ENCODE measurements around the gene SMYD3.
"Not testable (repeated sequence)": the region's sequence is repeated elsewhere in the genome, so short reads cannot be mapped to it uniquely, and the experiment has no call there.

The SMYD3 gene

DNA sequence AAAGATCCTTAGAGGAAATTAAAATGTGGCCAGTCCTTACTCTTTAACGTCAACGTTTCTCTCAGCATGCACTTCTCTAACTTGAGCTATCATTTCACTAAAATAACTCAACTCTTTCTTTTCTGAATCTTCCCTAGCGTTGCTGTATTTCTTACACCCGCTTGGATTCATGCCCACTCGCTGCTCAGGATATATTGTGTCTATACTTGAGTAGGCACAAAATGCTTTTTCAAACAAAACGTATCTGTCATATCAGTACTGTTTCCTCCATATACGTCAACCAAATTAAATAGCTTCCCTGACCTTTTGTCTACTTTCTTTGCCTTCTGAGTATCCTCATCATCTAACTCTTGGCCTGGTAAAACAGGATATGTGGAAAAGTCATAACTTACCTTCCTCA lies 549.7 kb downstream of the SMYD3 start:
- DNase-seq (ENCODE audit: low read depth in 2 of 2), result no peak

DNA sequence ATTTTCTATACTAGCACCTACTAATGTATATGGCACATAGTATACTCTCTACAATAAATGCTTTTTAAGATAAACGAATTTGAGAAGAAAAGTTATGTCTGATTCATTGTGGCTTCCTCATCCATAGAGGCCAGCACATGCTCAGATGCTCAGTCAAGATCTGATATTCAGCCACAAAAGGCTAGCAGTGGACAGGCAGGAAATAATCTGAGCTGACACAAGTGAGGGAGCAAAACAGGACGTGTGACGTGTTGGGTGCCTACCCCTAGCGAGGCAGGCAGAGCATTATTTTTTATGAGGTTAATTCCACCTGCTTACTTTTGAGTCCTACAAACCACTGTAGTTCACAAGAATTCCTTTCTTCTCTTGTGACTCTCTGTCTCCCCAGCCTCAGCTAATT lies 550.9 kb downstream of the SMYD3 start:
- no peak for DNase-seq (ENCODE audit: low read depth in 2 of 2)

DNA sequence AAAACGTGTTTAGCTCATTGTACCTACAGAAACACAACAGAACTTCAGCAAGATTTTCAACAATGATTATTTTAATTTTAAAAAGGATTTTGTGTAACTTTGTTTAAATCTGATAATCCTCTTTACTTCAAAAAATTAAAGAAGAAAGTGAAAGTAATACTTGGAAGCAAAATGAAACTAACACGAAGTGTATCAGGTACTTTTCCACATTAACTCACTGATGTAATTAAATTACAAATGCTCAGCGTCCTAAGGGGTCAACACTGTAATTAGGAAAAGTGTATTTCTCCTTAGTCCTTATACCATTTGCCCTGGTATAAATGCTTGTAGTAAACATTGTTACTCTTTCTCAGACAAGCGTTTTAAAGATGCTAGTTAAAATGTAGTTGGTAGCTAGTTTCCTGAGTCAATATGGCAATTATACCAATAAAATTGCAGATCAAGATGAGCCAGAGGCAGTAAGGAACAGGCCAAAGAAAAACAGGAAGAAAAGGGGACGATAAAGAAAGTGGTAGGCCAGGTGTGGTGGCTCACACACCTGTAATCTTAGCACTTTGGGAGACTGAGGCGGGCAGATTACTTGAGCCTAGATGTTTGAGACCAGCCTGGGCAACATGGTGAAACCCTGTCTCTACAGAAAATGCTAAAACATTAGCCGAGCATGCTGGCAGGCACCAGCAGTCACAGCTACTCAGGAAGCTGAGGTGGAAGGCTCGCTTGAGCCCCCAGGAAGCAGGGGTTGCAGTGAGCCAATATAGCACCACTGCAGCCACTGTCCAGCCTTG lies 553.0 kb downstream of the SMYD3 start:
- DNase-seq (ENCODE audit: low read depth in 2 of 2), result no peak

DNA sequence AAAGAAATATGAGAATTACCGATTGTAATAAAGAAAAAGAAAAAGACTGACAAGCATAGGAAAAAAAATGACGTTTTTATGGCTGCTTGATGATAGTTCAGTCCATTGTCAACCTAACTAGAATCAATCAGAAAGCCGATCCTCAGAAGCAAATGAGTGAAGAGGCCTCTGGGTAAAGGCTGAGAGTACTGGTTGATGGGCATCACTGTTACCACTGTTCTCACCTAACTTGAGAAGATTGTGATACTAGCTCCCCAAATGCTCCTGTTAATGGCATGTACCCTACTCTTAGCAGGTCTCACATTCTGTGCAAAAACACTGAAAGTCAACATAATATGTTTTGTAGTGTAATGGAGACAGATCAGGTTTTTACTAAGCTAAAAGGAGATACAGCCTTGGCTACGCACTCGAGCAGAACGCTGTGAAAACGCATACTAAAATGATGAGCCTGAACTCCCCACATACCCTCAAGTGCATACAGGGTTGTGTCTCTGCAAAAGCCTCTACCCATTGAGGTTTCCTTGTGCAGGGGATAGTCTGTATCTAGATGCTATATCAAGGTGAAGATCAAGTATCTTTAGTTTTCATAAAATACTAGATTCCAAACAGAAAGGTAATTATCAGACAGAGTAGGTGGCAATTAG lies 554.6 kb downstream of the SMYD3 start:
- DNase-seq (ENCODE audit: low read depth in 2 of 2), result no peak

DNA sequence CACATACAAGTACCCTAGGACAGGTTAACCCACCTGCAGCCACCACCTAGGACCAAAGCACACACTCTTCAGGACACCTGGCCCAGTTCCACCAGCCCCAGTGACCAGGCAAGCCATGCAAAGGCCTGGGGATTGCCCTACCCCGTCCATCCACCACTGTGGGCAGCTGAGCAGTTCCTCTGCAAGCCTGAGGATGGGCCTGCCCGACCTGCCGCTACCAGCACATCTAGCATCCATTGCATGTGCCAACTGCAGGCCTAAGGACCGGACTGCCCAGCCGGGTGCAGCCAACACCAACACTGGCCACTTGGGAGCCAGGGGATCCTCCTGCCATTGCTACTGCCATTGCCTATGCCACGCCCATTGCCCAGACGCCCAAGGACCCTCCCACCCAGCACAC lies 558.3 kb downstream of the SMYD3 start:
- no peak for DNase-seq (ENCODE audit: low read depth in 2 of 2)

DNA sequence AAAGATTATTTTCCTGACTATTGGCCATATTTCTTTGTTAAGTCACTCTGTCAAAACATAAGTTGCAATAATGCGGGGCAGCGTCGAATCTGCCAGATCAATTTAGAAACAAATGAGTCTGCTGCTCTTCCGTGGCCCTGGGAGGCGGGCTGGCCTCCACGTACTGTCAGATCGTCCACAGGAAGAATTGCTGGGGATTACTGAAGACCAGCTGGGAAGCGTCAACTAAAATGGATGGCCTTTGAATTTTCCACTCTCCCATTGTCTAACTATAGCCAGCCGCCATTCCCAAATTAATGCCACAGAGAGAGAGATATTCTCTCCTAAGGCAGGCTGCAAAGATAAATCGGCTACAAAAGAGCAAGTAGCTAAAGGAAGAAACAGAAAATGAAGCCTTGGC lies 560.2 kb downstream of the SMYD3 start:
- DNase-seq (ENCODE audit: low read depth in 2 of 2), result no peak

DNA sequence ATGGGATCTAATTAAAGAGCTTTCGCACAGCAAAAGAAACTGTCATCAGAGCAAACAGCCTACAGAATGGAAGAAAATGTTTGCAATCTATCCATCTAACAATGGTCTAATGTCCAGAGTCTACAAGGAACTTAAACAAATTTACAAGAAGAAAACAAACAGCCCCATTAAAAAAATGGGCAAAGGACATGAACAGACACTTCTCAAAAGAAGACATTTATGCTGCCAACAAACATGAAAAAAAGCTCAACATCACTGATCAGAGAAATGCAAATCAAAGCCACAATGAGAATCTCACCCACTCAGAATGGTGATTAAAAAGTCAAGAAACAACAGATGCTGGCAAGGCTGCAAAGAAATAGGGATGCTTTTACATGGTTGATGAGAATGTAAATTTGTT lies 561.9 kb downstream of the SMYD3 start:
- not testable (repeated sequence) for DNase-seq (ENCODE audit: low read depth in 2 of 2)

DNA sequence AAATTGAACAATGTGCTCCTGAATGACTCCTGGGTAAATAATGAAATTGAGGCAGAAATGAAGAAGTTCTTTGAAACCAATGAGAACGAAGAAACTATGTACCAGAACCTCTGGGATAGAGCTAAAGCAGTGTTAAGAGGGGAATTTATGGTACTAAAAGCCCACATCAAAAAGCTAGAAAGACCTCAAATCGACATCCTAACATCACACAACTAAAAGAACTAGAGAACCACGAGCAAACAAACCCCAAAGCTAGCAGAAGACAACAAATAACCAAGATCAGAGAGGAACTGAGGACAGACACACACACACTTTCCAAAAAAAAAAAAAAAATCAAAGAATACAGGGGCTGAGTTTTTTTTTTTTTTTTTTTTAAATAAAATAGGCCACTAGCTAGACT lies 564.2 kb downstream of the SMYD3 start:
- no peak for DNase-seq (ENCODE audit: low read depth in 2 of 2)

DNA sequence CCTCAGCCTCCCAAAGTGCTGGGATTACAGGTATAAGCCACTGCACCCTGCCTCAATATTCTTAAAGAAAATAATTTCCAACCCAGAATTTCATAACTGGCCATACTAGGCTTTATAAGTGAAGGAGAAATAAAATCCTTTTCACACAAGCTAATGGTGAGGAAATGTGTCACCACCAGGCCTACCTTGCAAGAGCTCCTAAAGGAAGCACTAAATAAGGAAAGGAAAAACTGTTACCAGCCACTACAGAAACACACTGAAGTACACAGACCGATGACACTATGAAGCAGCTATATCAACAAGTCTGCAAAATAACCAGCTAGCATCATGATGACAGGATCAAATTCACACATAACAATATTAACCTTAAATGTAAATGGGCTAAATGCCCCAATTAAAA lies 565.3 kb downstream of the SMYD3 start:
- DNase-seq (ENCODE audit: low read depth in 2 of 2), result not testable (repeated sequence)

DNA sequence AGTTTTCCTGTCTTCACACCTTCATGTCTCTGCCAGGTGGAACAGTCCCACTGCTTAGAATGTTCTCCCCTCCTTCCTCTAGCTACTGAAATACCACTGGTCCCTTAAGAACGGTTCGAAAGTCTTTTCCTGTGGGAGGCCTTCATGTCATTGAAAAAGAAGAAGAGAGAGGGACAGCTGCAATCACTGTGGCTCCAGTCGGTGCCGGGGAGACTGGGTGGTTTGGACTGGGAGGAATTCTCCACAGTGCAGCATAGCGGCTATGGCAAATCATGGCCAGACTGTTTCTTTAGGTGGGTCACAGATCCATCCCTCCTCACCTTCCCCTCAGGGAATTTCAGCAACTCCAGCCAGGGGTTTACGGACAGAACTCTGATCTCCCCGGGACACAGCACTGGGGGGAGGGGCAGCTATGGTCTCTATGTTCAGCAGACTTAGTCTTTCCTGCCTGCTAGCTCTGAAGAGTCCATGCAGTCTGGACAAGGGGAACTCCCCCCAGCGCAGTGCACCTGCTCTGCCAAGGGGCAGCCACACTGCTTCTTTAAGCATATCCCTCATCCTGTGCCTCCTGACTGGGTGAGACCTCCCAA lies 567.2 kb downstream of the SMYD3 start:
- no peak for DNase-seq (ENCODE audit: low read depth in 2 of 2)

DNA sequence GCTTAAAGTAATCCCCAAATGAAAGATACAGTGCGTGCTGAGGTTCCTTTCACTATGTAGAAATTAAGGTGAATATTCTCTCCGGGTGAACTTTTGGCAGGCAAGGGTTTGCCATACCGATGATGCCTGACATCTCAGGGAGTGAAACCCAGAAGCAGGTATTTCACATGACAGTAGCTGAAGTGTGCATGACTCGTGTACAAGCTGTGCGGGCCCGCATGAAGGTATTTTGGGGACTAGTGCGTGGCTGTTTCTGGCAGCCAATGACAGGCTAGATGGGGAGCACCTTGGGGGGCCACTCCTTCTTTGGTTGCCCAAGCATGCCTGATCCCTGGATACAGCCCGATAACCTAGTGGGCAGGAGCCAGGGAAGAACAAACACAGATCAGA lies 569.0 kb downstream of the SMYD3 start:
- DNase-seq (ENCODE audit: low read depth in 2 of 2), result no peak

DNA sequence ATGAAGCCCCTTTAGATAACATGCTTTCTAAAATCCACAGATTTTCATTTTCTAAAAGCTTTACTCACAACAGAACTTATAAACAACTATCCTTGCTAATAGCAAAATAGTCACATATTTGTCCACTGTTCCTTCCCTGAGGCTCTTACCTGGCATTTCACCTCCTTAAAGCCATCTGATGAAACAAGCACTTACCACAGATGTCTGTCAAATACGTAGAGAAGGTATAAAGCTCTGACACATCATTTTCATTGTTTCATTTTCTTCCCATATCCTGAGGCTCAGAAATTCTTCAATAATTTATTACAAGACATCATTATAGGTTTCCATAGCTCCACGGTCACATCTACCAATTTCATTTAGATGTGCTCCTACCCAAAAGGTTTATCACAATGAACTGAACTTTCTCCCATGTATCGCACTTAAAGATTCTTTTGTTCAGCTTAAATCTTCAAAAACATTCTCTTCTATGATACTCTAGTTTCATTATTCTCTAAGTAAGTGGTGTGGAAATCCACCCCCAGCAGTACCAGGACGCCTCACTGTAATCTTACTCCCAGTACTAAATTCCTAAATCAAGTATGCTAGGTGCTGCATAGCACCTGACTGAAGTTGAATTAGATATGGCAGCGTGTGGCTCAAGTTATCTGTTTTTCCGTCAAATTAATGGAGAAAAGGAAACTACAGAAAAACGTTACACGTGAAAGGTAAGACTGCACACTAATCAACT lies 569.6 kb downstream of the SMYD3 start:
- DNase-seq (ENCODE audit: low read depth in 2 of 2), result no peak

DNA sequence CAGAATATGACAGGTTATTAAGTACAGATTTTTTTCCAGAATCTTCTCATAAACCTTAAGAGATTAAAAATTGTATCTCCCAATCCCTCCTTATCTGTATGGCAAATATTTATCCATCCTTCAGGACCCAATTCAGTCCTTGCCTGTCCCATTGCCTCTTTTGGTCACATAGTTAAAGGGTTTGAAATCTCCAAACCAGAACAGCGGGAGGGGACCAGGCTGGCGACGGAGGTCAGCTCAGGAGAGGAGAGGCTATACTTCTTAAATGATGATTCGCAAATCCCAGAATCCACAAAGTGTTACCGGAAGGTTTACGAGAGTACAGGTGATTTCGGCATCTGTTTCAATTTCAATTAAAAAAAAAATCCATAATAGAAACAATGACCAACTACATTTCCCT lies 572.7 kb downstream of the SMYD3 start:
- DNase-seq (ENCODE audit: low read depth in 2 of 2), result no peak

DNA sequence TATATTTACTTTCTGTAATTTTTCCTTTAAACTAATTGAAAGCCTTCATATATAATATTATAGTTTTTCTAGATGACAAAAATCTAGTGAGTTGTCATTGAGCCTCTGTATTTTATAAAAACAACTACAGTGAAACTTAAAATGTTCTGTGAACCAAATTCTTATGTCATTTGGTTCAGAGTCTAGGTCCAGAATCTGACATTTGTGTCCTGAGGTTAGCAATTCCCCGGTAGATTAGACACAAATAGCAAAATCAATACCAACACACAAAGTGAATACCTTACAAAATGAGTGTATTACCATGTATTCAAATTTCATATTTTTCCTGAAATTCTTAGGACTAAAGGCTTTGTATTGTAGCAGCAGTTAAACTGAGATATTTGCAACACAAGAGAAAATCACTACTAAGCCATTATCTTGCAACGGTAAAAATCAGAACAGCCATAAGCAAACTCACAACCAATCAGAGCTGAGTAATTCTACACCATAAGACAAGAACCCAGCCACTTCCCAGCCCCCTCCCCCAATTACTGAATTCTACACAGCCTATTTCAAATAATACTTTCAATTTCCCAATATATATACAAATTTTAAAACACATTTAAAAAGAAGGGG lies 573.5 kb downstream of the SMYD3 start:
- DNase-seq (ENCODE audit: low read depth in 2 of 2), result no peak

DNA sequence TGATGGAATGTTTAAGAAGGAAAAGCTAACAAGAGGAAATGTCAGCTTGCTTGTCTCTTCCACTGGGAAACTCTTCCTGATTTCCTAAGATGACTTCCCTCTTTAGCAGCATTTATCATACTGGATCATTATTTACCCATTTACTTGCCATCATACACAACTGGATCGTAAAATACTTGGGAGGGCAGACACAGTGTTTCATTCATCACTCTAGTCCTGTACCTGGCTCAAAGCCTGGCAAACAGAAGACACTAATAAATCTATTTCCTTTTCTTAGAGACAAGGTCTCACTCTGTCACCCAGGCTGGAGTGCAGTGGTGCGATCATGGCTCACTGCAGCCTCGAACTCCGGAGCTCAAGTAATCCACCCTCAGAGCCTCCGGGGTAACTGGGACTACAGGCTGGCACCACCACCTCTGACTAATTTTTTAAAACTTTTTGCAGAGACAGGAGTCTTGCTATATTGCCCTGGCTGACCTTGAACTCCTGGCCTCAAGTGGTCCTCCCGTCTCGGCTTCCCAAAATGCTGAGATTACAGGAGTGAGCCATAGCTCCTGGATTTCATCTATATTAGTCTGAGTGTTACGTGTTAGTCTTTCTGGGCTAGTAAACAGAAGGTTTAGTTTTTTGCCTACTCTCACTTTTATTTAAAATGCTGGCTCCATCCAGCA lies 574.6 kb downstream of the SMYD3 start:
- no peak for DNase-seq (ENCODE audit: low read depth in 2 of 2)

DNA sequence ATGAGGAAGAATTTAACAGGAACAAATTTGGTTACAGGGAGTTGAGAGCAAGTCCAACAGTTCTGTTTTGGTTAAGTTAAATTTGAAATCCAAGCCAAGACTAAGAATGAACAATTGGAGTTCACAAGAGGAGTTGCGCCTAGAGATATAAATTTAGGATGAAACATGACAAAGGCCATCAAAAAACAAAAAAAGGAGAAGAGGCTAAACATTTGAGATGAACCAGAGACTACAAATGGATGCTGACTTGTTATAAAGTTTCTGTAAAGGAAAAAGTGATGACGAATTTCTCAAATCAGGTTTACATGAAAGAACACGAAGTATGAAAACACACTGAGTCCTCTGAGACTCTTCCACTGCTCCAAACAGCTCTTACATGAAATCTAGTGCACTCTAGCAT lies 575.6 kb downstream of the SMYD3 start:
- no peak for DNase-seq (ENCODE audit: low read depth in 2 of 2)

DNA sequence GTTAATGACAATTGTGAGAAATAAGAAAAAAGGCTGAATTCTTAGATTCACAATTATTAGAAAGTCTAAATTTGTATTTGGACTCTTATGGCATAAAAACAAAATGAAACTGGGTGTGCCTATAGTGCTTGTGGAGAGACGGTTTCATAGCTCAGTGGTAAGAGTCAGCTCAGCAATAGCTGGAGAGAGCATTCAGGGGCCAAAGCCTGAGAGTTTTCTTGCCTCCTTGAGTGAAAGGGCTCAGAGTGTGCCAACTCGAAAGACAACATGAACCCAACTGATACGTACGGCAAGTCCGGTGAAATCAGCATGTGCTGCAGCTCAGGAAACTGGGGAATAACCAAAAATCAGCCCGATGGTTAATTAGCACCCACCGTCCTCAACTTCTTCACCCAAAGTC lies 577.9 kb downstream of the SMYD3 start:
- no peak for DNase-seq (ENCODE audit: low read depth in 2 of 2)

DNA sequence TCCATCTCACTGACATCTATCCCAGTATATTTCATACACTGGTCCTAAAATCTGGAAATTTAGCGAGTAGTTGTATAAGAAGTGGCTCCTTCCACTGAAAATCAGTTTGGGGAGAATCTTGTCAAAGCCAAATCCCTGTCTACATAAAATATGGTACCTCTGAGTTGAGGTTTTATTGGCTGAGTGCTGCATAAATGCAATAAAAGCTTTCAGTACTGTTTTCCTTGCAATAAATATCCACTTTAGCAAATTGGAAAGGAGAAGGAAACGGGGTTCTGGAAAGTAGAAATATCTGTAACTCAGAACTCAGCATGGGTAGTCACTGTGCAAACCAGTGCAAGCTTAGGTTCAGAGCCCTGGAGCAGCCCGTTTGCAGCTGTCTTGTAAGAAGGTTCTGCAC lies 580.2 kb downstream of the SMYD3 start:
- no peak for DNase-seq (ENCODE audit: low read depth in 2 of 2)

DNA sequence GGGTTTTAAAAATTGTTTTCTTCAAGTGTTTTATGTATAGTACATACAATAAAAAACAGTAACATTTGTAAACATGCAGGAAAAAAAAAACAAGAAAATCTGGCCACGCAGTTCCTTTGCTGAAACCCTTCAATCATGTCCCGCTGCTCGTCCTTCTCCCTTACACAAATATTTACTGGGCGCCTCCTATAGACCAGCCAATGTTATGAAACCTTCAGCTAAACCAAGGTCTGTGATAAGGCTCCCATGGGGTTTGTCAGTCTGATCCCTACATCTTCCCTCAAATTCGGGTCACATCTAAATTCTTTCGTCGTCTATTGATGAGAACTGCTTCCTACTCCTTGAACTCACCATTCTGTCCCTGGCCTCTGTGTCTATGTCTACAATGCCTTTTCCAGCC lies 583.9 kb downstream of the SMYD3 start:
- DNase-seq (ENCODE audit: low read depth in 2 of 2), result no peak

DNA sequence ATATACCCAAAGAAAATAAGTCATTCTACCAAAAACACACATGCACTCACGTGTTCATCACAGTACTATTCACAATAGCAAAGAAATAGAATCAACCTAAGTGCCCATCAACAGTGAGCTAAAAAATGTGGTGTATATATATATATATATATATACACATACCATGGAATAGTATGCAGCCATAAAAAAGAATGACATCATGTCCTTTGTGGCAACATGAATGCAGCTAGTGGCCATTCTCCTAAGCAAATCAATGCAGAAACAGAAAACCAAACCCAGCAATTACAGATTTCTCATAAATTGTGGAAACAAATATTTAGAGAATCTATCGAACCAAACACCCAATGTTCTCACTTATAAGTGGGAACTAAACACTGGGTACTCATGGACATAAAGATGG lies 585.7 kb downstream of the SMYD3 start:
- no peak for DNase-seq (ENCODE audit: low read depth in 2 of 2)

DNA sequence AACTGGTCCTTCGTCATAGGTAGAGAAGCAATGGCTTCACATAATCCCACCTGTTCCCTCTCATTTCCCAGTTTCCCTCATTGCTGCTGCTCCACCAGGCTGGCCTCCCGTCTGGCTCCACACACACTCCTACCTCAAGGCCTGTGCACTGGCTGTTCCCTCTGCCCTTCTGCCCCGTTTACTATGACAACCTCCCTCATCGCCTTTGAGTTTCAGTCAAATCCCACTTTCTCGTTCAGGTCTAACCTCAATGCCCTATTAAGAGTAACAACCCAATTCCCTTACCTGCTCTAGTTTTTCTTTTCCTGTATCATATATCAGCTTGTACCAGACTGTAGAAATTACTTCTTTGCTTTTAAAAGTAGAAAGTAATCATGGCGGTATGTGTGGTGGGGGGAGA lies 589.7 kb downstream of the SMYD3 start:
- DNase-seq (ENCODE audit: low read depth in 2 of 2), result no peak

DNA sequence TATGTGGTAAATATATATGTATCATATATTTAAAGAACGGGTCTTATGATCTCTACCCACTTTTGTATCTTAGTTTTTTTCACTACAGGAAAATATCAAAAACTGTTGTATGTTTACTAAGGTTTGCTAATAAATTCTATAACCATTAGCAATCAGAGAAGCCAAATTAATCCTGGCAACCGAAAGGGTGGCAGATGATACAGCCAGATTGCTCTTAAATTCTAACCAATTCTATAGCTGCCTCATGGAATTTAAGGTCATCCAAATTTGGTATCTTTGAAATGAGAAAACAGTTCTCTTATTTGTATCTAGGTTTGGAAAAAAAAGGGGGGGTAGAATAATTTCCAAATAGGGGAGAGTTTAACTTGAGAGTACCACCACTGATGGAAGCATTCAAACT lies 591.2 kb downstream of the SMYD3 start:
- no peak for DNase-seq (ENCODE audit: low read depth in 2 of 2)
